ENCODE data around the gene FARP2.

DNA sequence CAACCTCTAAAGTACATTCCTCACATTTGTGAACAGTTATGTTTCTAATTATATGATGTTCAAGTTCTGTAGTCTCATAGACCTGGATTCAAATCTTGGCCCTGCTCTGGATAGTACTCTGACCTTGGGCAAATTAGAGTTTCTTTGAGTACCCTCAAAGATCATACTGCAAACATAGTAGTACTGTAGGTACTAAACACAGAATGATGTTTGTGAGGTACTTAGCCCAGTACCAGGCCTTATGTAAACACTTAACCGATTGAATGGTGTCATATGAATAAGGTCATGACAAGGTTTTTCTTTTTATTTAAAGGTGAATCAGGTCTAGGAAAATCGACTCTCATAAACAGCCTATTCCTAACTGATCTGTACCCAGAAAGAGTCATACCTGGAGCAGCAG is 21.3 kb upstream of the FARP2 start:
- no peak for TF ChIP-seq POLR2A (IDR thresholded peaks at IDR 0.05)
- TF ChIP-seq, protein P1, sequence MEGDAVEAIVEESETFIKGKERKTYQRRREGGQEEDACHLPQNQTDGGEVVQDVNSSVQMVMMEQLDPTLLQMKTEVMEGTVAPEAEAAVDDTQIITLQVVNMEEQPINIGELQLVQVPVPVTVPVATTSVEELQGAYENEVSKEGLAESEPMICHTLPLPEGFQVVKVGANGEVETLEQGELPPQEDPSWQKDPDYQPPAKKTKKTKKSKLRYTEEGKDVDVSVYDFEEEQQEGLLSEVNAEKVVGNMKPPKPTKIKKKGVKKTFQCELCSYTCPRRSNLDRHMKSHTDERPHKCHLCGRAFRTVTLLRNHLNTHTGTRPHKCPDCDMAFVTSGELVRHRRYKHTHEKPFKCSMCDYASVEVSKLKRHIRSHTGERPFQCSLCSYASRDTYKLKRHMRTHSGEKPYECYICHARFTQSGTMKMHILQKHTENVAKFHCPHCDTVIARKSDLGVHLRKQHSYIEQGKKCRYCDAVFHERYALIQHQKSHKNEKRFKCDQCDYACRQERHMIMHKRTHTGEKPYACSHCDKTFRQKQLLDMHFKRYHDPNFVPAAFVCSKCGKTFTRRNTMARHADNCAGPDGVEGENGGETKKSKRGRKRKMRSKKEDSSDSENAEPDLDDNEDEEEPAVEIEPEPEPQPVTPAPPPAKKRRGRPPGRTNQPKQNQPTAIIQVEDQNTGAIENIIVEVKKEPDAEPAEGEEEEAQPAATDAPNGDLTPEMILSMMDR (IDR thresholded peaks at IDR 0.05 in 4 of 5, conservative IDR thresholded peaks at IDR 0.05 in 1 of 5) = no peak

Measured in gastrocnemius medialis (tissue), 4 donors.